Sigmoid colon (tissue), 7 donors: Measurements from ENCODE around the gene IHH. TPM values are rescaled to one million over a fixed set of nuclear protein-coding genes. Genes with fewer than 3 reads are reported as not detected.

Source experiments
- DNase-seq: peaks from one replicate; pipeline ENCODE4 v3.0.0-alpha.2; 2019
- H3K27ac ChIP-seq, 4 donors: fragments of 200-600 bp; sonication (generic); one replicate each; pipeline ENCODE4 v1.5.1; 2016 to 2019; ENCODE audit warnings: mild to moderate bottlenecking in 1 of 4
- H3K27me3 ChIP-seq, 3 donors: fragments of 200-600 bp; sonication (generic); one replicate each; pipeline ENCODE4 v1.5.1; 2019; ENCODE audit warnings: mild to moderate bottlenecking in 1 of 3
- H3K36me3 ChIP-seq, 4 donors: fragments of 200-600 bp; sonication (generic); one replicate each; pipeline ENCODE4 v1.5.1; 2016 to 2019
- H3K4me1 ChIP-seq, 4 donors: fragments of 200-600 bp; sonication (generic); one replicate each; pipeline ENCODE4 v1.5.1; 2017 to 2019
- H3K4me3 ChIP-seq, 4 donors: fragments of 200-600 bp; sonication (generic); one replicate each; pipeline ENCODE4 v1.5.1; 2017 to 2019; ENCODE audit warnings: mild to moderate bottlenecking in 2 of 4, moderate library complexity in 1 of 4
- H3K9me3 ChIP-seq, 4 donors: fragments of 200-600 bp in 3 of 4; sonication (generic) in 3 of 4; one replicate each; pipeline versions ENCODE4 v1.5.1 to v1.6.1; 2013 to 2019
- EP300 ChIP-seq, 4 donors: sonication (generic); formaldehyde crosslinking; IDR thresholded peaks; one replicate each; pipeline ENCODE4 v1.6.1; 2017; ENCODE audit warnings: antibody characterized with exemption in 4 of 4
- POLR2A ChIP-seq, 2 donors: fragments of 450-650 bp; IDR thresholded peaks; one replicate each; pipeline ENCODE4 v1.6.1; 2016; ENCODE audit warnings: antibody characterized with exemption in 2 of 2, mild to moderate bottlenecking in 2 of 2, moderate library complexity in 2 of 2
- POLR2AphosphoS5 ChIP-seq, 4 donors: sonication (generic); formaldehyde crosslinking; IDR thresholded peaks; one replicate each; pipeline ENCODE4 v1.6.1; 2017; ENCODE audit warnings: antibody characterized with exemption in 4 of 4
- WGBS, 2 donors: extraction: QIAGEN DNeasy Blood & Tissue Kit; methylation state at CpG; one replicate each; pipeline ENCODE4 v1.1.7; 2013; 5-methylcytosine and 5-hydroxymethylcytosine counted together
- intact Hi-C: fragments of 100-400 bp; cut with DNase I; formaldehyde crosslinking; loops from one replicate; pipeline ENCODE4 v1.15.1; 2023
- polyA plus RNA-seq, 3 donors: library from polyadenylated mRNA; stranded (reverse); fragments of 200-250 nt; gene quantifications; one replicate each; pipeline ENCODE4 v1.2.3, GENCODE V29; 2013
- small RNA-seq, 3 donors: library from RNA; depleted of rRNA; stranded (forward); fragments of <200 nt; gene quantifications; one replicate each; pipeline ENCODE3, GENCODE V24; 2016
- total RNA-seq, 4 donors: library from RNA; depleted of rRNA; stranded (reverse); fragments of >200 nt; gene quantifications; one replicate each; pipeline ENCODE4 v1.1.0, GENCODE V29; 2016
- TF ChIP-seq, protein P1 (sequence below), 4 experiments: fragments of 450-650 bp in 3 of 4; fragments of 200-600 bp in 1 of 4; IDR thresholded peaks; one replicate each; pipeline ENCODE4 v1.5.1; 2016 to 2019; ENCODE audit warnings: antibody characterized with exemption in 4 of 4, mild to moderate bottlenecking in 3 of 4, moderate library complexity in 2 of 4
- donor health status: healthy with polysubstance abuse.
- donor health status: Bipolar disorder and iron deficiency.
- donor health status: healthy.

The IHH gene
- total and polyA plus RNA-seq, 7 donors, result 12.9 to 36.1 (median 21.6) TPM; not detected in 4

DNA sequence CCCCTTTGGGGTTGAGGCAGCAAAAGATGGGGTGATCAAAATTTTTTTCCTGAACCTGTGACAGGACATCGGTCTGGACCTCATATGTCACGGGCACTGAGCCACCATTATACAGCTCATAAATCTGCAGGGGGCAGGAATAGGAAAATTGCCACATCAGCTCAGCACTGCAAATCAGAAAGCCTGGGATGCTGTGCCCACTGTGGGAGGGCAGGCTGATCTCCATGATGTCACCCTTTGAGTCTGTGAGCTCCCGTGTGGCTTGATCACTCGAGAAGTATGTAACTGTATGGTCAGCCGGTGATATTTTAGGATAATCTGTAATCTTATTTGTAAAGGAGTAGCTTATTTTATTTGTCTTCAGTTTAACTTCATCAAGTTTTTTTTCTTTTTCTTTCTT lies 49.8 kb downstream of the IHH start:
- H3K36me3 ChIP-seq, result no peaks in the 10 kb centered on the region
- H3K27me3 ChIP-seq, result peaks cover 0 to 36% (median 6%) of the 10 kb centered on the region in 3 donors

DNA sequence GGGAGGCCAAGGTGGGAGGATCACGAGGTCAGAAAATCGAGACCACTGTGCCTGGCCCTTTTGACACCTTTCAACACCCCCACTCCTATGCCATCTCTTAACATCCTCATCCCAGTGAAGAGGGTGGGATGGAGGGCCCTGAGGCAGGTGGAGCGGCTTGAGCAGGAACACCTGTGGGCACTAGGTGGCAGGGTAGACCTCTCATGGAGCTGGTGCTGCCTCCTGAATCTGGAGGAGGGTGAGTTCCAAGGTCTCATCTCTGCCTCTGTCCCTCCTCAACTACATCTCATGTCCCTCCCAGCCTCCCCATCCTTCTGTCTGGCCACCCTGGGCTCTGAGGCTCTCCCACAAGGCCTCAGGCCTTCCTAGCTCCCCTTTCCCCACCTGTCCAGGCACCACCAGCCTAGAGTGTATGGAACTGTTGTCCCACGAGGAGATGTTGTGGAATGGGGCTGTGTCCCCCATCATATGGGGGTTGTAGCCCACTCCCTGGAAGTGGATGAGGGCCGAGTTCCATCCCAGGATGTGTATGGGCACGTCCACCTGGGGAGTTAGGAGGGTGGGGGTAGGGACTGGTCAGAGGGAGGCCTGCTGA lies 50.5 kb downstream of the IHH start:
- 29 to 40% methylated on average over 6 of the region's 6 CpGs for WGBS, 2 donors
- H3K4me1 ChIP-seq, result no peaks in the 10 kb centered on the region
- H3K36me3 ChIP-seq, result no peaks in the 10 kb centered on the region
- intact Hi-C loops, result no loop called here
- no peak for TF ChIP-seq POLR2A (IDR thresholded peaks at IDR 0.05)
- no peak for TF ChIP-seq EP300 (IDR thresholded peaks at IDR 0.05)
- no peak for TF ChIP-seq POLR2AphosphoS5 (IDR thresholded peaks at IDR 0.05)
- TF ChIP-seq, protein P1, sequence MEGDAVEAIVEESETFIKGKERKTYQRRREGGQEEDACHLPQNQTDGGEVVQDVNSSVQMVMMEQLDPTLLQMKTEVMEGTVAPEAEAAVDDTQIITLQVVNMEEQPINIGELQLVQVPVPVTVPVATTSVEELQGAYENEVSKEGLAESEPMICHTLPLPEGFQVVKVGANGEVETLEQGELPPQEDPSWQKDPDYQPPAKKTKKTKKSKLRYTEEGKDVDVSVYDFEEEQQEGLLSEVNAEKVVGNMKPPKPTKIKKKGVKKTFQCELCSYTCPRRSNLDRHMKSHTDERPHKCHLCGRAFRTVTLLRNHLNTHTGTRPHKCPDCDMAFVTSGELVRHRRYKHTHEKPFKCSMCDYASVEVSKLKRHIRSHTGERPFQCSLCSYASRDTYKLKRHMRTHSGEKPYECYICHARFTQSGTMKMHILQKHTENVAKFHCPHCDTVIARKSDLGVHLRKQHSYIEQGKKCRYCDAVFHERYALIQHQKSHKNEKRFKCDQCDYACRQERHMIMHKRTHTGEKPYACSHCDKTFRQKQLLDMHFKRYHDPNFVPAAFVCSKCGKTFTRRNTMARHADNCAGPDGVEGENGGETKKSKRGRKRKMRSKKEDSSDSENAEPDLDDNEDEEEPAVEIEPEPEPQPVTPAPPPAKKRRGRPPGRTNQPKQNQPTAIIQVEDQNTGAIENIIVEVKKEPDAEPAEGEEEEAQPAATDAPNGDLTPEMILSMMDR (IDR thresholded peaks at IDR 0.05), result no peak
- no peak overlapping the region for H3K27ac ChIP-seq
- H3K27me3 ChIP-seq, result peaks cover 0 to 42% (median 13%) of the 10 kb centered on the region in 3 donors
- DNase-seq, result no peak
- H3K4me3 ChIP-seq, result no peak overlapping the region
- H3K9me3 ChIP-seq, result no peaks in the 10 kb centered on the region

More for the DNA sequence above, 49.8 kb downstream of the IHH start:
- no peak for DNase-seq
- intact Hi-C loops, result no loop called here
- Histone ChIP-seq H3K27ac (no peak overlapping the region), H3K4me3 (no peak overlapping the region), H3K9me3 (no peaks in the 10 kb centered on the region), H3K4me1 (no peaks in the 10 kb centered on the region)
- no peak for TF ChIP-seq POLR2A (IDR thresholded peaks at IDR 0.05)
- TF ChIP-seq, protein P1 (IDR thresholded peaks at IDR 0.05), result no peak
- TF ChIP-seq EP300 (IDR thresholded peaks at IDR 0.05), result no peak
- no peak for TF ChIP-seq POLR2AphosphoS5 (IDR thresholded peaks at IDR 0.05)
- WGBS, 2 donors, result 88 to 93% methylated on average over 5 of the region's 5 CpGs

DNA sequence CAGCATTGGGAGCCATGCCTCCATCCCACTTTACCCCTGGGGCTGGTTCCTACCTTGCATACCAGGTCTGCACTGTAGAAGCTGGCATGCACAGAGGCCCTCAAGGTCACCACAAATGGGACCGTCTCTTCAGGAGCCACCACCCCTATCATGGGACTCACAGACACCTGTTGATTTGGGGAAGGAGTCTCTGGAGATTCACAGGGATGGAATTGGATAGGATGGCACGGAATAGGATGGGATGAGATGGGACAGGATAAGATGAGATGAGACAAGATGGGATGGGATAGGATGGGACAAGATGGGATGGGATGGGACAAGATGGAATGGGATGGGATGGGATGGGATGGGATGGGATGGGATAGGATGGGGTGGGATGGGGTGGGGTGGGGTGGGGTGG lies 51.4 kb downstream of the IHH start:
- no peak for TF ChIP-seq POLR2AphosphoS5 (IDR thresholded peaks at IDR 0.05)
- TF ChIP-seq, protein P1 (IDR thresholded peaks at IDR 0.05), result no peak
- TF ChIP-seq POLR2A (IDR thresholded peaks at IDR 0.05), result no peak
- TF ChIP-seq EP300 (IDR thresholded peaks at IDR 0.05), result no peak
- H3K36me3 ChIP-seq, result no peaks in the 10 kb centered on the region
- 78 to 90% methylated on average over 2 of the region's 2 CpGs for WGBS, 2 donors
- no peak overlapping the region for H3K4me3 ChIP-seq
- intact Hi-C loops, result no loop called here
- no peaks in the 10 kb centered on the region for H3K9me3 ChIP-seq
- no peak overlapping the region for H3K27ac ChIP-seq
- no peaks in the 10 kb centered on the region for H3K4me1 ChIP-seq
- H3K27me3 ChIP-seq, result peaks cover 0 to 52% (median 17%) of the 10 kb centered on the region in 3 donors
- DNase-seq, result no peak

Small RNA genes within 50 kb of the gene (small RNA-seq; reads per million reads assigned to genes)
- gene MIR3131, result 0 reads per million in 3 donors
- 0 reads per million in 3 donors for gene RN7SL764P

Other genes with a start within 250 kb of the IHH start
- gene PRKAG3, start 229.1 kb downstream of the IHH start, total RNA-seq, result not detected
- not detected for gene PRKAG3, start 229.1 kb downstream of the IHH start, polyA plus RNA-seq
- 1 to 10 TPM; 2.6 to 3.9 (median 3.1) TPM for gene WNT6, start 201.1 kb downstream of the IHH start, total RNA-seq
- 1 to 10 TPM in 1 of 3 donors, not detected in 2; 1.5 TPM for gene WNT6, start 201.1 kb downstream of the IHH start, polyA plus RNA-seq
- not detected for gene WNT10A, start 180.1 kb downstream of the IHH start, total RNA-seq
- under 1 TPM in 1 of 3 donors, not detected in 2; 0.38 TPM for gene WNT10A, start 180.1 kb downstream of the IHH start, polyA plus RNA-seq
- under 1 TPM in 2 of 4 donors, not detected in 2; 0.14 to 0.36 TPM for gene CDK5R2, start 101.3 kb downstream of the IHH start, total RNA-seq
- under 1 TPM in 1 of 3 donors, not detected in 2; 0.48 TPM for gene CDK5R2, start 101.3 kb downstream of the IHH start, polyA plus RNA-seq
- gene FEV, start 75.7 kb downstream of the IHH start, total RNA-seq, result under 1 TPM in 1 of 4 donors, not detected in 3; 0.71 TPM
- gene FEV, start 75.7 kb downstream of the IHH start, polyA plus RNA-seq, result 1 to 10 TPM in 1 of 3 donors, under 1 TPM in 1, not detected in 1; 0.77 to 6.0 TPM
- gene CRYBA2, start 67.5 kb downstream of the IHH start, total RNA-seq, result not detected
- gene CRYBA2, start 67.5 kb downstream of the IHH start, polyA plus RNA-seq, result 10 to 100 TPM in 1 of 3 donors, 1 to 10 TPM in 2; 1.4 to 10.8 (median 5.5) TPM
- gene CFAP65, start 19.4 kb downstream of the IHH start, total RNA-seq, result not detected
- gene CFAP65, start 19.4 kb downstream of the IHH start, polyA plus RNA-seq, result under 1 TPM; under 0.01 to 0.10 (median under 0.01) TPM
- 10 to 100 TPM; 15.1 to 22.5 (median 18.4) TPM for gene NHEJ1, start 99.9 kb upstream of the IHH start, total RNA-seq
- 10 to 100 TPM; 23.6 to 60.1 (median 50.2) TPM for gene NHEJ1, start 99.9 kb upstream of the IHH start, polyA plus RNA-seq
- gene SLC23A3, start 109.1 kb upstream of the IHH start, total RNA-seq, result 1 to 10 TPM in 1 of 4 donors, under 1 TPM in 3; 0.14 to 3.9 (median 0.67) TPM
- gene SLC23A3, start 109.1 kb upstream of the IHH start, polyA plus RNA-seq, result 1 to 10 TPM in 2 of 3 donors, under 1 TPM in 1; 0.60 to 6.5 (median 1.6) TPM
- gene CNPPD1, start 116.0 kb upstream of the IHH start, total RNA-seq, result 10 to 100 TPM; 24.1 to 38.5 (median 34.1) TPM
- gene CNPPD1, start 116.0 kb upstream of the IHH start, polyA plus RNA-seq, result 10 to 100 TPM; 53.5 to 79.5 (median 59.4) TPM
- gene RETREG2, start 117.4 kb upstream of the IHH start, total RNA-seq, result 10 to 100 TPM; 37.3 to 48.2 (median 43.2) TPM
- 10 to 100 TPM; 36.6 to 81.3 (median 43.5) TPM for gene RETREG2, start 117.4 kb upstream of the IHH start, polyA plus RNA-seq
- 10 to 100 TPM; 26.9 to 55.8 (median 45.6) TPM for gene ZFAND2B, start 145.9 kb upstream of the IHH start, total RNA-seq
- gene ZFAND2B, start 145.9 kb upstream of the IHH start, polyA plus RNA-seq, result 100 to 1,000 TPM in 1 of 3 donors, 10 to 100 TPM in 2; 52.4 to 103 (median 95.5) TPM
- gene ABCB6, start 158.0 kb upstream of the IHH start, total RNA-seq, result 10 to 100 TPM; 11.8 to 23.0 (median 16.1) TPM
- 10 to 100 TPM in 1 of 3 donors, 1 to 10 TPM in 1, not detected in 1; 4.8 to 39.3 TPM for gene ABCB6, start 158.0 kb upstream of the IHH start, polyA plus RNA-seq
- 10 to 100 TPM; 28.8 to 32.0 (median 29.8) TPM for gene ATG9A, start 168.7 kb upstream of the IHH start, total RNA-seq
- gene ATG9A, start 168.7 kb upstream of the IHH start, polyA plus RNA-seq, result 10 to 100 TPM in 2 of 3 donors, 1 to 10 TPM in 1; 7.6 to 40.6 (median 10.2) TPM
- 10 to 100 TPM; 28.1 to 52.6 (median 41.1) TPM for gene ANKZF1, start 168.9 kb upstream of the IHH start, total RNA-seq
- gene ANKZF1, start 168.9 kb upstream of the IHH start, polyA plus RNA-seq, result 10 to 100 TPM in 1 of 3 donors, 1 to 10 TPM in 2; 9.0 to 36.9 (median 9.7) TPM
- 10 to 100 TPM in 1 of 4 donors, 1 to 10 TPM in 3; 6.9 to 26.0 (median 8.2) TPM for gene GLB1L, start 184.5 kb upstream of the IHH start, total RNA-seq
- gene GLB1L, start 184.5 kb upstream of the IHH start, polyA plus RNA-seq, result 1 to 10 TPM; 2.1 to 4.3 (median 3.6) TPM
- 10 to 100 TPM; 12.2 to 19.9 (median 18.2) TPM for gene STK16, start 184.6 kb upstream of the IHH start, total RNA-seq
- 10 to 100 TPM; 45.3 to 61.7 (median 57.1) TPM for gene STK16, start 184.6 kb upstream of the IHH start, polyA plus RNA-seq
- gene TUBA4B, start 192.3 kb upstream of the IHH start, total RNA-seq, result not detected
- gene TUBA4B, start 192.3 kb upstream of the IHH start, polyA plus RNA-seq, result not detected
- 100 to 1,000 TPM in 1 of 4 donors, 10 to 100 TPM in 3; 47.1 to 109 (median 55.0) TPM for gene TUBA4A, start 193.0 kb upstream of the IHH start, total RNA-seq
- 10 to 100 TPM; 74.4 to 95.4 (median 76.9) TPM for gene TUBA4A, start 193.0 kb upstream of the IHH start, polyA plus RNA-seq
- gene DNAJB2, start 218.4 kb upstream of the IHH start, total RNA-seq, result 10 to 100 TPM; 27.4 to 42.1 (median 40.0) TPM
- gene DNAJB2, start 218.4 kb upstream of the IHH start, polyA plus RNA-seq, result 10 to 100 TPM; 56.4 to 73.9 (median 67.3) TPM
- gene PTPRN, start 248.5 kb upstream of the IHH start, total RNA-seq, result 1 to 10 TPM; 1.2 to 8.8 (median 7.9) TPM
- gene PTPRN, start 248.5 kb upstream of the IHH start, polyA plus RNA-seq, result 1 to 10 TPM in 1 of 3 donors, not detected in 2; 3.6 TPM